Astrocyte (in vitro differentiated cells and primary cell): ENCODE measurements around the gene CTXND1. TPM values are rescaled to one million over a fixed set of nuclear protein-coding genes. Genes with fewer than 3 reads are reported as not detected.

ENCODE experiments used
- DNase-seq: peaks from one replicate; pipeline ENCODE4 v3.0.0-alpha.2; 2010; ENCODE audit warnings: low read depth
- FAIRE-seq: peaks from 2 replicates; lab custom pipeline; 2011; peaks lifted over from hg19 to GRCh38; lab: Jason Lieb, UNC
- H2AFZ ChIP-seq: 2 replicates; pipeline ENCODE4 v1.6.0; 2012; ENCODE audit warnings: low read depth, low read length, inconsistent platforms
- H3K27ac ChIP-seq: 2 replicates; pipeline ENCODE4 v1.5.1; 2011; ENCODE audit warnings: low read depth, low read length, inconsistent platforms
- H3K27me3 ChIP-seq: 2 replicates; pipeline ENCODE4 v1.6.0; 2011; ENCODE audit warnings: low read length, inconsistent platforms; ENCODE audit not compliant: insufficient read depth
- H3K36me3 ChIP-seq: 2 replicates; pipeline ENCODE4 v1.5.1; 2011; ENCODE audit warnings: low read length, inconsistent platforms; ENCODE audit not compliant: insufficient read depth
- H3K4me1 ChIP-seq: 2 replicates; pipeline ENCODE4 v1.5.1; 2011; ENCODE audit warnings: low read length, inconsistent platforms; ENCODE audit not compliant: insufficient read depth
- H3K4me2 ChIP-seq: 2 replicates; pipeline ENCODE4 v1.6.0; 2012; ENCODE audit warnings: low read length, inconsistent platforms
- H3K4me3 ChIP-seq: 2 replicates; pipeline ENCODE4 v1.5.1; 2011; ENCODE audit warnings: low read depth, mild to moderate bottlenecking, low read length, inconsistent platforms; ENCODE audit not compliant: insufficient read depth
- H3K79me2 ChIP-seq: 2 replicates; pipeline ENCODE4 v1.6.0; 2012; ENCODE audit warnings: mild to moderate bottlenecking, low read length, inconsistent platforms; ENCODE audit not compliant: insufficient read depth
- H3K9ac ChIP-seq: 2 replicates; pipeline ENCODE4 v1.6.0; 2012; ENCODE audit warnings: mild to moderate bottlenecking, low read length, inconsistent platforms
- H3K9me3 ChIP-seq: 2 replicates; pipeline ENCODE4 v1.5.1; 2012; ENCODE audit warnings: low read depth, mild to moderate bottlenecking, low read length, inconsistent platforms; ENCODE audit not compliant: insufficient read depth
- H4K20me1 ChIP-seq: 2 replicates; pipeline ENCODE4 v1.6.0; 2012; ENCODE audit warnings: low read length, inconsistent platforms; ENCODE audit not compliant: insufficient read depth
- H3K27ac Mint-ChIP-seq: one replicate; pipeline ENCODE4 v1.8.0; 2021; ENCODE audit warnings: mild to moderate bottlenecking, mixed read lengths; ENCODE audit not compliant: unreplicated experiment
- H3K27me3 Mint-ChIP-seq: one replicate; pipeline ENCODE4 v1.8.0; 2021; ENCODE audit warnings: low read depth, mixed read lengths; ENCODE audit not compliant: unreplicated experiment
- H3K36me3 Mint-ChIP-seq: one replicate; pipeline ENCODE4 v1.8.0; 2021; ENCODE audit warnings: low read depth, mixed read lengths; ENCODE audit not compliant: unreplicated experiment
- H3K4me1 Mint-ChIP-seq: one replicate; pipeline ENCODE4 v1.8.0; 2021; ENCODE audit warnings: low read depth, mixed read lengths; ENCODE audit not compliant: unreplicated experiment
- H3K4me3 Mint-ChIP-seq: one replicate; pipeline ENCODE4 v1.8.0; 2021; ENCODE audit warnings: mild to moderate bottlenecking, moderate library complexity, mixed read lengths; ENCODE audit not compliant: unreplicated experiment
- H3K9me3 Mint-ChIP-seq: one replicate; pipeline ENCODE4 v1.8.0; 2021; ENCODE audit warnings: mild to moderate bottlenecking, mixed read lengths; ENCODE audit not compliant: unreplicated experiment
- CTCF ChIP-seq: IDR thresholded peaks from 2 replicates; pipeline ENCODE4 v1.5.1; 2011; ENCODE audit warnings: low read depth, mild to moderate bottlenecking, inconsistent platforms, low read length, moderate library complexity; ENCODE audit not compliant: insufficient read depth
- EZH2 ChIP-seq: IDR thresholded peaks from 2 replicates; pipeline ENCODE4 v1.6.1; 2012; ENCODE audit warnings: mild to moderate bottlenecking, low read length, inconsistent platforms; ENCODE audit not compliant: insufficient read depth
- total RNA-seq: library from RNA; stranded (reverse); gene quantifications from 2 replicates; pipeline ENCODE4 v1.2.1, GENCODE V29; 2021

The CTXND1 gene
- total RNA-seq, 1 donor from 2014 or later = not detected

GRCh38 chr15:80266745-80267144 is 14.7 kb upstream of the CTXND1 start:
- no peaks in the 10 kb centered on the region for H3K4me1 Mint-ChIP-seq
- FAIRE-seq (no peak), DNase-seq (no peak)
- Histone ChIP-seq H3K4me2 (no peak overlapping the region), H3K4me3 (no peak overlapping the region), H3K27ac (no peak overlapping the region), H3K4me1 (no peaks in the 10 kb centered on the region), H3K79me2 (no peaks in the 10 kb centered on the region), H3K9ac (no peak overlapping the region), H3K27me3 (no peaks in the 10 kb centered on the region), H3K9me3 (no peaks in the 10 kb centered on the region), H4K20me1 (no peaks in the 10 kb centered on the region), H3K36me3 (no peaks in the 10 kb centered on the region), H2AFZ (no peak overlapping the region)
- TF ChIP-seq CTCF (no peak), EZH2 (no peak)
- no peak overlapping the region for H3K4me3 Mint-ChIP-seq
- peaks cover 6% of the 10 kb centered on the region for H3K9me3 Mint-ChIP-seq
- no peaks in the 10 kb centered on the region for H3K36me3 Mint-ChIP-seq
- H3K27ac Mint-ChIP-seq = no peak overlapping the region
- peaks cover 78% of the 10 kb centered on the region for H3K27me3 Mint-ChIP-seq

DNA sequence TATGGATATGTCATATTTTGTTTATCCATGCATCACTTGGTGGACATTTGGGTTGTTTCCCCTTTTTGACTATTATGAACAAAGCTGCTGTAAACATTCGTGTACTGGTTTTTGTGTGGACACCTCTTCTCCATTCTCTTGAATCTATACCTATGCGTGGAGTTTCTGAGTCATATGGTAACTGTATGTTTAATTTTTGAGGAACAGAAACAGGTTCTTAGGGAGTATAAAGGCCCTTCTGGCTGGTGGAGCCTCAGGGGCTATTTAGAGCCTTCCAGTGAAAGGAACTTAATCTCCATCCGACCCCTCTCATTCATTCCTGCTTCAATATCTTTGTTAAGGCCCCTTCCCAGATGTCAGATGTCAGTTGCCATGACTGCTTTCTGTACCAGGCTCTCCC is 14.1 kb upstream of the CTXND1 start:
- H3K4me2 ChIP-seq = no peak overlapping the region
- no peaks in the 10 kb centered on the region for H3K36me3 Mint-ChIP-seq
- H3K4me1 Mint-ChIP-seq = no peaks in the 10 kb centered on the region
- H3K36me3 ChIP-seq = no peaks in the 10 kb centered on the region
- no peaks in the 10 kb centered on the region for H3K27me3 ChIP-seq
- H3K27ac ChIP-seq = no peak overlapping the region
- peaks cover 76% of the 10 kb centered on the region for H3K27me3 Mint-ChIP-seq
- no peaks in the 10 kb centered on the region for H3K4me1 ChIP-seq
- no peaks in the 10 kb centered on the region for H3K9me3 ChIP-seq
- TF ChIP-seq CTCF (no peak), EZH2 (no peak)
- no peak overlapping the region for H3K4me3 ChIP-seq
- no peak overlapping the region for H2AFZ ChIP-seq
- H4K20me1 ChIP-seq = no peaks in the 10 kb centered on the region
- no peak overlapping the region for H3K4me3 Mint-ChIP-seq
- H3K9ac ChIP-seq = no peak overlapping the region
- H3K79me2 ChIP-seq = no peaks in the 10 kb centered on the region
- no peak overlapping the region for H3K27ac Mint-ChIP-seq
- DNase-seq (no peak), FAIRE-seq (no peak)
- H3K9me3 Mint-ChIP-seq = peaks cover 6% of the 10 kb centered on the region

DNA sequence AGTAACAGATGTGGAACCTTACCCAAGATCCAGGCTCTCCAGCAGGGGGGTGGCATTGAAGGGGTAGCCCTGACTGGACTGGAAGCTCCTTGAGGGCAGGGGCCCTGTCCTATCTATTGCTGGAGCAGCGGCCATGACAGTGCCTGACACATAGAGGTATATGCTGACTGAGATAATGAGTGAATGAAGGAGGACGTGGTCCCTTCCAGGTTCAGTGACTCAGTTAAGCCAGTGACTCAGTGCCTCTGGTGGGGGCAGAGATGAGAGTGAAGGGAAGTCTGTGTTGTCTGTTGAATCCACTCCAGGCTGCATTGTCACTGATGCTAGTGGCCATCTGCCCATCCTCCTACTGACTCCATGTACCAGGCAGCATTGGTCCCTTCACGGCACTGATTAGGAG is 13.0 kb upstream of the CTXND1 start:
- no peaks in the 10 kb centered on the region for H4K20me1 ChIP-seq
- H3K27me3 Mint-ChIP-seq = peaks cover 74% of the 10 kb centered on the region
- no peak overlapping the region for H3K27ac ChIP-seq
- H3K4me3 Mint-ChIP-seq = no peak overlapping the region
- DNase-seq (no peak), FAIRE-seq (no peak)
- no peak overlapping the region for H2AFZ ChIP-seq
- H3K4me3 ChIP-seq = no peak overlapping the region
- H3K27me3 ChIP-seq = no peaks in the 10 kb centered on the region
- H3K9me3 ChIP-seq = no peaks in the 10 kb centered on the region
- no peaks in the 10 kb centered on the region for H3K36me3 Mint-ChIP-seq
- no peaks in the 10 kb centered on the region for H3K4me1 ChIP-seq
- H3K9ac ChIP-seq = no peak overlapping the region
- no peak for TF ChIP-seq CTCF
- no peak for TF ChIP-seq EZH2
- H3K79me2 ChIP-seq = no peaks in the 10 kb centered on the region
- H3K4me1 Mint-ChIP-seq = no peaks in the 10 kb centered on the region
- no peaks in the 10 kb centered on the region for H3K36me3 ChIP-seq
- H3K4me2 ChIP-seq = no peak overlapping the region
- peaks cover 6% of the 10 kb centered on the region for H3K9me3 Mint-ChIP-seq
- no peak overlapping the region for H3K27ac Mint-ChIP-seq
